Choroid plexus epithelial cell (primary cell): ENCODE data around the gene CDKN2A.

Source experiments
- DNase-seq: peaks from one replicate; pipeline ENCODE4 v3.0.0-alpha.2; 2010; ENCODE audit warnings: low read depth
- H3K4me3 ChIP-seq: 2 replicates; pipeline ENCODE4 v1.5.1; 2011; ENCODE audit warnings: low read depth, mild to moderate bottlenecking, control low read depth, low read length, moderate library complexity
- CTCF ChIP-seq: conservative IDR thresholded peaks from 2 replicates; pipeline ENCODE4 v1.5.1; 2011; ENCODE audit warnings: low read depth, mild to moderate bottlenecking, control low read depth, inconsistent platforms, low read length, moderate library complexity

The CDKN2A gene

GRCh38 chr9:22029231-22029630, 35.0 kb upstream of the CDKN2A start:
- TF ChIP-seq CTCF, result no peak
- no peak for DNase-seq
- H3K4me3 ChIP-seq, result no peak overlapping the region

GRCh38 chr9:22028394-22028793, 34.2 kb upstream of the CDKN2A start:
- TF ChIP-seq CTCF, result no peak
- no peak for DNase-seq
- H3K4me3 ChIP-seq, result no peak overlapping the region

- no peak for DNase-seq
- no peak overlapping the region for H3K4me3 ChIP-seq
- no peak for TF ChIP-seq CTCF
Observed at GRCh38 chr9:22026696-22027095, 32.5 kb upstream of the CDKN2A start.

- no peak for DNase-seq
Observed at GRCh38 chr9:22022396-22022795, 28.2 kb upstream of the CDKN2A start.

GRCh38 chr9:22010866-22011625, 16.9 kb upstream of the CDKN2A start:
- no peak overlapping the region for H3K4me3 ChIP-seq
- DNase-seq, result peak; percentile 64
- TF ChIP-seq CTCF, result no peak

More at GRCh38 chr9:22022396-22022795, 28.2 kb upstream of the CDKN2A start:
- no peak overlapping the region for H3K4me3 ChIP-seq
- no peak for TF ChIP-seq CTCF

- peak overlapping the region; percentile 90 for H3K4me3 ChIP-seq
- no peak for DNase-seq
- TF ChIP-seq CTCF, result no peak
Observed at GRCh38 chr9:22009506-22009867, 15.3 kb upstream of the CDKN2A start.
